Subcutaneous adipose tissue (tissue), 4 donors: Measurements from ENCODE around the gene OSBPL3. TPM values are rescaled to one million over a fixed set of nuclear protein-coding genes. Genes with fewer than 3 reads are reported as not detected.

Experiments used
- total RNA-seq, 4 donors: library from RNA; depleted of rRNA; stranded (reverse); fragments of >200 nt; gene quantifications; one replicate each; pipeline ENCODE4 v1.1.0, GENCODE V29; 2016
- TF ChIP-seq, protein P1 (sequence below): fragments of 450-650 bp; IDR thresholded peaks from one replicate; pipeline ENCODE4 v1.5.1; 2016; ENCODE audit warnings: low read depth, mild to moderate bottlenecking, control low read depth, antibody characterized with exemption, moderate library complexity

Gene OSBPL3
- total RNA-seq, 4 donors from 2014 or later, result 4.9 to 33.1 (median 9.4) TPM

DNA sequence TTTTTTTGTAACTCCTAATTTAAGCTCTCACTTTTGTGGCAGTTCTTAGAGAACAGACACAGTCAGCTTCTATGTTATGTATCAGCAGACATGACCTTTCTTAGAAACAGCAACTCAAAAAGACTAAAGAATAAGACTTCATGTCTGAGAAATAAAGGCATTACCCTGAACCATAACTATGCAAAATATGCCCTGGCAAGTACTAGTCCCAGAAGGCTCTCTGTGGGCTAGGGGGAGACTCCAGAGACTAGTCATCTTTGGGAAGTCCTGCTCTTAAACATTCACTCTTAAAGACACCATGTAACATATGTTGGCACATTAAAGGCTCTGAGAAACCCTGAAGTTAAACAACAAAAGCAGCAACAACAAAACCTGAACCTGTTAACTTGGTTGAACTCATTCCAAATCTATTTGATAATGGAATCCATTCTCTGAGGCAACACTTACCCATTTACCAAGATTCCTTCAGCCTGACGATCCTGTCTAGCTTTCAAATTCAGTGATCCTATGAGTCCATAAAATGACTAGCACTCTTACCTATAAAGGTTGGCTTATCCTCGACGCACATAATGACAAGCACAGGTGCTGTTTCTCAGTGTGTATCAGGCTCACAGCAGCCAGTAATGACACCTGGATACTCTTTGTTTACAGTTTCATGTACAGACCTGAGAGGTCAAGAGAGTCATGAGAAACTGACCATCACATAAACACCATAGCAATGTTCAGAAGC, 62.3 kb downstream of the OSBPL3 start:
- TF ChIP-seq, protein P1, sequence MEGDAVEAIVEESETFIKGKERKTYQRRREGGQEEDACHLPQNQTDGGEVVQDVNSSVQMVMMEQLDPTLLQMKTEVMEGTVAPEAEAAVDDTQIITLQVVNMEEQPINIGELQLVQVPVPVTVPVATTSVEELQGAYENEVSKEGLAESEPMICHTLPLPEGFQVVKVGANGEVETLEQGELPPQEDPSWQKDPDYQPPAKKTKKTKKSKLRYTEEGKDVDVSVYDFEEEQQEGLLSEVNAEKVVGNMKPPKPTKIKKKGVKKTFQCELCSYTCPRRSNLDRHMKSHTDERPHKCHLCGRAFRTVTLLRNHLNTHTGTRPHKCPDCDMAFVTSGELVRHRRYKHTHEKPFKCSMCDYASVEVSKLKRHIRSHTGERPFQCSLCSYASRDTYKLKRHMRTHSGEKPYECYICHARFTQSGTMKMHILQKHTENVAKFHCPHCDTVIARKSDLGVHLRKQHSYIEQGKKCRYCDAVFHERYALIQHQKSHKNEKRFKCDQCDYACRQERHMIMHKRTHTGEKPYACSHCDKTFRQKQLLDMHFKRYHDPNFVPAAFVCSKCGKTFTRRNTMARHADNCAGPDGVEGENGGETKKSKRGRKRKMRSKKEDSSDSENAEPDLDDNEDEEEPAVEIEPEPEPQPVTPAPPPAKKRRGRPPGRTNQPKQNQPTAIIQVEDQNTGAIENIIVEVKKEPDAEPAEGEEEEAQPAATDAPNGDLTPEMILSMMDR, result no peak

DNA sequence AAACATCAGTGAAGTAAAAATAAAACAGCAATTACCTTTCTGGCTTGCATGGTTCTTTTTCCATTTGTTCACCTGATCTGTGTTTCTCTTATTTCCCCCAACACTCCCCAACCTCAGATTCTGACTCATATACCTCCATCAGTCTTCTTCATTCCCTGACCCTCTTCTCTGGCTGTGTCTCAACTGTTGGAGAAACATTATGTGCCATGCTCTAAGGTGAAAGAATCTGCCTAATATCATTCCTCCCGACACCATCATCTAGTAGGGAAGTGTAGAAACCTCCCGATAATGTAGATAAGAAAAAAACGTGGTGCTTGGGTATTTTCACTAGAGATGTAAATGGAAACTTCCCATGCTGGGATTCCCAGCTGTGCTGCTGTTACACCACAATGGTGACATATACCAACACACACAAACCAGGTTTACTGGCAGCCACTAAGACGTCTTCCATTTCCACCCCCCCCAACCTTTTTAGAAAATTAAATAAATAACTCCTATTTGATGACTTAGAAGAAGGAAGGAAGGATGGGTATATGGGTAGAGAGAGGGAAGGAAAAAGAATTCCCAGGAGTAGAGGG, 63.4 kb downstream of the OSBPL3 start:
- TF ChIP-seq, protein P1, result no peak

DNA sequence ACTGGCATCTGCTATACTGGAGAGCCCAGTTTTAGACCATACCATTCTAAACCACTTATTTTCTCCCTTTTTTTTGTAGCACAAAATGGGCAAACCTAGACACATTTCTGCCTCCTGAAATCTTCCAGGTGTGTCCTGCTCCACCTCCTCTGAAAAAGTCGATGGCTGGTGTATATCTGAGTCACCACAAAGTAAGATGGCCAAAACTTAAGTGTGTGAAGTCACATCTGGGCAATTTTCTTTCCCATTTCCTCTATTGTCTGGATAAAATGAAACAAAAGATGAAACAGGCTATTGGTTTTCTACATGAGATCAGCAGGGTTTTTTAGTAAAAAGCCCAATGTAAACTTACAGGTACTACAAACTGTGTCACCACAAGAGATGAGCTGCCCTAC, 65.5 kb downstream of the OSBPL3 start:
- TF ChIP-seq, protein P1, result no peak

DNA sequence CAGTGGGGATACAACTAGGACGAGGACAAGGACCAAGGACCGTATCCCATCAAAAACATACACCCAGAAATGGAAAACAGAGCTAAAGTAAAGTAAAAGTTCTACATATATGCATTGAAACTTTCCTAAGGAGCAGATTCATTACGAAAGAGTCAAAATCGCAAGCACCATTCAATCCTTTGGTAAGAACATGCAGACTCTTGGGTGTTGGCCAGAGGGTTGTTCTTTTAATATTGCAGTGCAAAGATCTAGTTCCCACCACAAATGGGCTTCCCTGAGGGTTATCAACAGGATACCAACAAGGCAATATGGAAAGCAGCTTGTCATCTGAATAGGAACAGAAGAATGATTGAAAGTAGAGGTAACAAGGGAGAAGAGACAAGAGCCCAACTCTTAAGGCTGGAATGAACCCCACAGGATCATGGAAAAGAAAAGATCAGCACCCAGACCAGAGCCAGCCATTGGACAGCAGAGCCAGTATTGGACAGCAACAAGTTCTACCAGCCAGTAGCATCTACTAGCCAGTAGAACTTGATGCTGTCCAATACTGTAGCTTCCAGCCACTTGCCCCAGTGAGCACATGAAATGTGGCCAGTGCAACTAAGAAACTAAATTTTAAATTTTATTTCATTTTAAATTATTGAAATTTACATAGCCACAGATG, 66.0 kb downstream of the OSBPL3 start:
- TF ChIP-seq, protein P1, result no peak

DNA sequence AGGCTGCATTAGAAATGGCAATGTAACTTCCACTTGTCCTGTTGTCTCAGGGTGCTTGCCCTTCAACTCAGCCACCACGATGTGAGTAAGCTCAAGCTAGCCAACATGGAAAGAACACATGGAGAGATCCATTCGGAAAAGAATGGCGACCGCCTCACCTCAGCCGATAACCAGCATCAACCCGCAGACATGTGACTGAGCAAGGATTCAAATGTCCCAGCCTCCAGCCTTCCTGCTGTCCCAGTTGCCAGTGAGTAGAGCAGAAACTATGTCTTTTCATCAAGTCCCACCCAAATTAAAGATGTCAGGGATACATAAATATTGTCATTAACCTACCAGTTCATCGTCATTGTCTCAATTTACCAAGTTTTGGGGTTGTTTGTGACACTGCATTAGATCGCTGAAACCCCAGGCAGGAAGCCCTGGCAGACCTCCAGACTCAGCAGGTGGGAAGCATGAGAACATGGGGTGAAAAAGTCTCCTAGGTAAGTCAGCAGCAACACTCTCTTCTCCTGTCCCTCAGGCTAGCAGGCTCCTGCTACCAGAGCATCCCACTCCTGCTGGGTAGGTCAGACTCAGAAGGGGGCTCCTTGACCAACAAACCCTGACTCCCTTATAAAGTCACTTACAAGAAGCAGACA, 67.0 kb downstream of the OSBPL3 start:
- TF ChIP-seq, protein P1, result no peak

DNA sequence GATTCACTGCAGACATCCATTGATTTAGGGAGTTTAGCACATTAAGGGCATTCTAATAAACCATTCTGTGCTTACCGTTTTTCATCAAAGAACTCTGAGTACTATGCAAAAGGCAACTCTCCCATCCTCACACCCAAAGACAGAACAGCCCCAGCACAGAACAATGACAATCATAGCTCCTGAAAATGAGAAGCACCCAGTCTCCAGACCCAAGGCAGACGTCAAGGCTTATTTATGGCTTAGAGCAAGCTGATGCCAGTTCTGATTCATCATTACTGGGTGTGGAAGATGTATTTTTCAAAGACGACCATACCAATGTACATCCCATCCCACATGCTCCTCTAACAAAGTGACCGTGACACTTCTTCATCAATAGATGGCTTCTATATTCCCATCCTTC, 67.6 kb downstream of the OSBPL3 start:
- TF ChIP-seq, protein P1, result no peak

DNA sequence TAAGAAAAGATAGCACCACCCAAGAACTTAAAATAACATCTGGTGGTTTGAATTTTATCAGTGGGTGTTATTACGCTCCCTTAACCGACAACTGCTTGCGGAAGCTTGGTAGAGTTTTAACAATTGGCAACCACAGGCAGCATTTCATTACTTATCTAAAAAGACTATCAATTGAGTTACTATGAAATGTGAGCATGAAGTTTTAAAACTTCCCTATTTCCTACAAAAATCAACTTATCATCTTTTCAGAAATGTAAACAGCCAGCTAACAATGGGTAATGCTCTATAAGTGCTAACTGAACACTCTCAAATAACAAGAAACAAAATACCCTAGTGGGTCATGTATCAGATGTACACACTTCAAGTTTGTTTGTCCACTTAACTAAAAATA, 68.8 kb downstream of the OSBPL3 start:
- TF ChIP-seq, protein P1, result no peak
